HFF-Myc (cell line): ENCODE measurements around the gene PSMB9.
"Not testable (repeated sequence)": the region's sequence is repeated elsewhere in the genome, so short reads cannot be mapped to it uniquely, and the experiment has no call there.

Experiments
- DNase-seq: peaks from one replicate; pipeline ENCODE4 v3.0.0-alpha.2; 2011; ENCODE audit warnings: low read depth; ENCODE audit errors: extremely low read depth
- H3K4me3 ChIP-seq: replicated peaks from 2 replicates; pipeline ENCODE4 v1.5.1; 2011; ENCODE audit warnings: low read depth, mild to moderate bottlenecking, control low read depth, low read length
- TF ChIP-seq, protein P1 (sequence below): IDR thresholded peaks from 2 replicates; pipeline ENCODE4 v1.5.1; 2012; ENCODE audit warnings: mild to moderate bottlenecking, low read depth, low read length, control low read depth; ENCODE audit errors: missing control alignments

Gene PSMB9

DNA sequence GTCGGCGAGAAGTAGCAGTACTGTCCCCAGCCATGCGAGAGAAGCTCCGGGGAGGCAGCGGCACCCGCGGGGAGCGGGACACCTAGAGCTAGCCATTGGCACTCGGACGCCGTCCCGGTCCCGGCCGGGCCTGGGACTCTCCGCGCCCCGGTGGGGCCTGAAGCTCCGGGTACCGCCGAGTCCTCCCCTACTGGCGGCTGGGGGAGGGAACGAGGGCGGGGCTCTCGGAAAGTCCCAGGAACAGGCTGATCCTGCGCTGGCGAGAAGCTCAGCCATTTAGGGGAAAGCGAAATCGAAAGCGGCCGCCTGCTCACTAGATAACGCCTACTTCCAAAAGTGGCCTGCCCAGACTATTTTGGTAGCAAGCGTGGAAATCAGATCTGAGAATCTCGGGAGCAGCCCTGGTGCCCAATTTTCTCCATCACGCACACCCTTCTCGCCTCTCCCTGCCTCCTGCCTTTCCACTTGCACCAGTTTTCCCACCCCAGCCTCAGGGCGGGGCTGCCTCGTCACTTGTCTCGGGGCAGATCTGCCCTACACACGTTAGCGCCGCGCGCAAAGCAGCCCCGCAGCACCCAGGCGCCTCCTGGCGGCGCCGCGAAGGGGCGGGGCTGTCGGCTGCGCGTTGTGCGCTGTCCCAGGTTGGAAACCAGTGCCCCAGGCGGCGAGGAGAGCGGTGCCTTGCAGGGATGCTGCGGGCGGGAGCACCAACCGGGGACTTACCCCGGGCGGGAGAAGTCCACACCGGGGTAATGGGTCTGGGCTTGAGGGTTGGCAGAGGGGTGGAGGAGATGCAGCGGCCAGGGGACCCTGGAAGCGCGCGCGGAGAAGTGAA, at the start of gene PSMB9, which contains the start of gene TAP1:
Gene PSMB9, plus strand, starts transcription at position 652 of the 835 bp plus-strand sequence. Its CDS starts 38 bp downstream, at position 690.
Gene TAP1, minus strand, starts transcription at position 164 of the 835 bp plus-strand sequence. Its CDS starts 68 bp downstream, at position 96.
- peak within 1 kb of the TSS; percentile 90 for H3K4me3 ChIP-seq
- TF ChIP-seq, protein P1, sequence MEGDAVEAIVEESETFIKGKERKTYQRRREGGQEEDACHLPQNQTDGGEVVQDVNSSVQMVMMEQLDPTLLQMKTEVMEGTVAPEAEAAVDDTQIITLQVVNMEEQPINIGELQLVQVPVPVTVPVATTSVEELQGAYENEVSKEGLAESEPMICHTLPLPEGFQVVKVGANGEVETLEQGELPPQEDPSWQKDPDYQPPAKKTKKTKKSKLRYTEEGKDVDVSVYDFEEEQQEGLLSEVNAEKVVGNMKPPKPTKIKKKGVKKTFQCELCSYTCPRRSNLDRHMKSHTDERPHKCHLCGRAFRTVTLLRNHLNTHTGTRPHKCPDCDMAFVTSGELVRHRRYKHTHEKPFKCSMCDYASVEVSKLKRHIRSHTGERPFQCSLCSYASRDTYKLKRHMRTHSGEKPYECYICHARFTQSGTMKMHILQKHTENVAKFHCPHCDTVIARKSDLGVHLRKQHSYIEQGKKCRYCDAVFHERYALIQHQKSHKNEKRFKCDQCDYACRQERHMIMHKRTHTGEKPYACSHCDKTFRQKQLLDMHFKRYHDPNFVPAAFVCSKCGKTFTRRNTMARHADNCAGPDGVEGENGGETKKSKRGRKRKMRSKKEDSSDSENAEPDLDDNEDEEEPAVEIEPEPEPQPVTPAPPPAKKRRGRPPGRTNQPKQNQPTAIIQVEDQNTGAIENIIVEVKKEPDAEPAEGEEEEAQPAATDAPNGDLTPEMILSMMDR, result peak; percentile 91
- peak; percentile 63 for DNase-seq

DNA sequence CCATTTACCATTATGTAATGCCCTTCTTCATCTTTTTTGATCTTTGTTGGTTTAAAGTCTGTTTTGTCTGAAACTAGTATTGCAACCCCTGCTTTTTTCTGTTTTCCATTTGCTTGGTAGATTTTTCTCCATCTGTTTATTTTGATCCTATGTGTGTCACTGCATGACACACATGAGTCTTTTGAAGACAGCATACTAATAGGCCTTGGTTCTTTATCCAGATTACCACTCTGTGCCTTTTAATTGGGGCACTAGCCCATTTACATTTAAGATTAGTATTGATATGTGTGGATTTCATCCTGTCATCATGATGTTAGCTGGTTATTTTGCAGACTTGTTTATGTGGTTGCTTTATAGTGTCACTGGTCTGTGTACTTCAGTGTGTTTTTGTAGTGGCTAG, 48.6 kb upstream of the PSMB9 start:
- H3K4me3 ChIP-seq, DNase-seq: not testable (repeated sequence)

DNA sequence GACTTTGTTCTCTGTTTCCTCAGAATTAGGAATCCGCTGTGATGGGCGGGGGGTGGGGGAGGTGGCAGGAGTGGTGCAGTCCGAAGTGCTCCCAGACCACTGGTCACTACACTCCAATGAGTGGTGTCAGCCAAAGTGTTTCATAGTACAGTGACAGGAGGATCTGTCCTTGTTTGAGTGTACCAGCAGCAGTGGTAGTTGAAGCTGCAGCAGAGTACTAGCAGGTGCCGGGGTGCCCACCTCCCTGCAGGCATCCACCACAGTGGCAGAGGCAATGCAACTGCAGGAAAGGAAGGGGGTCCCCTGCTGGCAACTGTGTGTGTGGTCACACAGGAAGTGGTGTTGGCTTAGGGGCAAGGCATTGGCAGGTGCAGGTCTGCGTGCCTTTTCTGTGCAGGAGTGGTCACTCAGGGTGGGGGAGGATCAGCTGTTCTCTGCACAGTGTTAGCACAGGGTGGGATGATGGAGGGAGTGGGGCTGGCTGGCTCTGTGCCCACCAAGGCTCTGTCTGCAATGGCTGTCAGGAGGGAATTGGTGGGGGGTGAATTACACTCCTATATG, 46.9 kb upstream of the PSMB9 start:
- TF ChIP-seq, protein P1, result peak; percentile 2
- H3K4me3 ChIP-seq, result no peak overlapping the region
- DNase-seq, result no peak

DNA sequence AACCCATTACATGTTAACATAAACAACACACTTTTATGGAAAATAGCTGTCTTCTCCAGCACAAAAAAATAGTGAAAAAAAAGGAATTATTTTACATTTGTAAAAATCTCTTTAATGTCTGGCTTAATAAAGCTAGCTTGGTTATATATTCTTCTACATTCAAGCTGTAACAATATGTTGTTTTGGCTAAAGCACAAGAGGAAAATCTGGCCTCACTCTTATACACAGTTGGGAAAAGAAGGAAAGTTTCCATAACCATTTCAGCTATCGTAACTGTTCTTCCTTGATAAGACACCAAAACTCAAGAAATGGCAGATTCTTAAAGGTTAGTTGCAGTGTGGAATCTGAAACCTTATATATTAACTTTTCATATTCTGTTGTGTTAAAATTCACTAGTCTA, 44.8 kb upstream of the PSMB9 start:
- TF ChIP-seq, protein P1, result no peak
- DNase-seq, result no peak
- no peak overlapping the region for H3K4me3 ChIP-seq

DNA sequence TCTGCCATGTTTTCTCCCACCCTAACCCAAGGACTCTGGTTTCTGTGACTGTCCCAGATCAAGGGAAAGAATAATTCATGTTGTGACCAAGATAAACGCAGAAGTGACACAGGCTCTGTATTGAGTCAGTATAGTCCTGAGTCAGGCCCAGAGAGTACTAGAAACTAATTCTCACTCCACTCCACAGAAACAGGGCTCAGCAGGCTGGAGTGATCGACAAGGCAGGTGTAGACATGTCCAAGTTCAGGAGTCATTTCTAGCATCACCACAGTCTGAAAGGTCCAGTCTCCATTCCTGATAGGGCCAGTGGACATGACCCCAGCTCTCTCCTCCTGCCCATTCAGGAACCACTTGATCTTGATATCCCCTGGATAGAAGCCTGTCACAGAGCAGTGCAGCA, 39.8 kb upstream of the PSMB9 start:
- TF ChIP-seq, protein P1, result no peak

DNA sequence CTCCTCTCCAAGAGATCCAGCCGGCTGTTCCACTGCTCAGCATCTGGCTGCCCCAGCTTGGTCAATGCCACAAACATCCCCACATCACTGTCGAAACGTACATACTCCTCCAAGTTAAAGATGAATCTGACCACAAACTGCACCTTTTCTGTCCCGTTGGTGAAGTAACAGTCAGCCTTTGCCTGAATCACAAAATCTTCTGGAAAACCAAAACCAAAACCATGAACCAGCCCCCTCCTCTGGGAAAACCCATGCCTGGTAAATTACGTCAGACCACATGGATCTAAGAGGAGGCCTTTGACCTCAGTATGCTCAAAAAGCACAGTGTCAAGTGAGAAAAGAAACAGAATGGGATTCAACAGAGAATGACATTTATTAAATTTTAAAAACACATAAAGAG, 38.9 kb upstream of the PSMB9 start:
- TF ChIP-seq, protein P1, result no peak
- H3K4me3 ChIP-seq, result no peak overlapping the region
- no peak for DNase-seq

More for the DNA sequence above, 39.8 kb upstream of the PSMB9 start:
- H3K4me3 ChIP-seq, result no peak overlapping the region
- DNase-seq, result no peak

DNA sequence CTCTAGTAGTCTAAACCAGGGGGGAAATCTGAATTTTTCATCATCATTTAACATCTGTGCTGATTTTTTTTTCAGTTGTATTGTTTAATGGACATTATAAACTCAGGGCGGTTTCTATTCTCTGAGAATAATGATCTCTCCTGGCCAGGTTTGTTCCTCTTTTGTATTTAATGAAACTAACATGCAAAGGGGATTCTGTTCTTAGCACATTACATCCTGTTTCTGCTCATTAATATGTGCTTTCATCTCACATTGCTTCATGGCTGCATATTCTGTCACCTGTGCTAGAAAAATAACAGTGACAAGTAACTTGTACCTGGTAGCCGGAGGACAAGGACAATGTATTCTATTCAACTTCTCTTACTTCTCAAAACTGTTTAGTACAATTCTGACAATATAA, 38.0 kb upstream of the PSMB9 start:
- no peak for DNase-seq
- TF ChIP-seq, protein P1, result no peak
- H3K4me3 ChIP-seq, result no peak overlapping the region
